HEK293 (cell line): ENCODE measurements around the gene D2HGDH.

ENCODE experiments used
- CTCF ChIA-PET: fragments of 350-600 bp; formaldehyde crosslinking; extraction: SDS; loops from one replicate; lab custom pipeline; 2021; ENCODE audit warnings: antibody characterized with exemption; lab: Yijun Ruan, JAX
- POLR2A ChIA-PET: fragments of 300-600 bp; formaldehyde crosslinking; extraction: SDS; loops from one replicate; lab custom pipeline; 2020; ENCODE audit warnings: antibody characterized with exemption, inconsistent platforms; lab: Yijun Ruan, JAX
- H3K27ac ChIP-seq: fragments of 200-500 bp; sonication (Bioruptor generic); 2 replicates; pipeline ENCODE4 v1.5.1; 2014; ENCODE audit warnings: low read depth, low read length, control low read depth, inconsistent platforms; ENCODE audit errors: extremely low read depth
- H3K36me3 ChIP-seq, 2 experiments: fragments of 200-500 bp in 1 of 2; sonication (Bioruptor generic) in 1 of 2; 1 replicate in 1 of 2; 2 replicates in 1 of 2; pipeline ENCODE4 v1.5.1; 2014 to 2017; ENCODE audit warnings: inconsistent platforms in 2 of 2, low read length in 2 of 2; ENCODE audit not compliant: control insufficient read depth in 2 of 2, insufficient read depth in 1 of 2
- H3K4me1 ChIP-seq: fragments of 200-500 bp; sonication (Bioruptor generic); 2 replicates; pipeline ENCODE4 v1.5.1; 2014; ENCODE audit warnings: mild to moderate bottlenecking, low read length, inconsistent platforms; ENCODE audit not compliant: control insufficient read depth, insufficient read depth
- H3K4me3 ChIP-seq: 2 replicates; pipeline ENCODE4 v1.5.1; 2011; ENCODE audit warnings: low read depth, mild to moderate bottlenecking, control low read depth, low read length, moderate library complexity
- H3K9me3 ChIP-seq: fragments of 200-500 bp; sonication (Bioruptor generic); 2 replicates; pipeline ENCODE4 v1.5.1; 2014; ENCODE audit warnings: low read depth, low read length, inconsistent platforms; ENCODE audit not compliant: control insufficient read depth, insufficient read depth
- GLIS2 ChIP-seq: fragments of 450-650 bp; formaldehyde crosslinking; IDR thresholded peaks from 2 replicates; pipeline ENCODE4 v1.5.1; 2016; ENCODE audit warnings: missing biosample characterization, missing genetic modification characterization
- HOXA7 ChIP-seq: sonication (generic); formaldehyde crosslinking; IDR thresholded peaks from 2 replicates; pipeline ENCODE4 v1.8.1; 2022; ENCODE audit warnings: missing genetic modification reagents, borderline replicate concordance
- IKZF3 ChIP-seq: fragments of 450-650 bp; IDR thresholded peaks from 2 replicates; pipeline ENCODE4 v1.5.0; 2018; ENCODE audit warnings: missing biosample characterization, mild to moderate bottlenecking, missing genetic modification characterization, moderate library complexity
- RBAK ChIP-seq: fragments of 450-650 bp; formaldehyde crosslinking; IDR thresholded peaks from 2 replicates; pipeline ENCODE4 v1.5.1; 2016; ENCODE audit warnings: missing biosample characterization, missing genetic modification characterization
- TCF7L2 ChIP-seq: IDR thresholded peaks from 2 replicates; pipeline ENCODE4 v1.6.1; 2011; ENCODE audit warnings: low read depth, mild to moderate bottlenecking, inconsistent platforms, low read length, moderate library complexity, borderline replicate concordance
- ZNF157 ChIP-seq: fragments of 450-650 bp; formaldehyde crosslinking; IDR thresholded peaks from 2 replicates; pipeline ENCODE4 v1.5.1; 2016; ENCODE audit warnings: missing biosample characterization, missing genetic modification characterization
- ZNF24 ChIP-seq: fragments of 450-650 bp; formaldehyde crosslinking; IDR thresholded peaks from 2 replicates; pipeline ENCODE4 v1.5.1; 2016; ENCODE audit warnings: missing biosample characterization, missing genetic modification characterization
- ZNF341 ChIP-seq: fragments of 450-650 bp; formaldehyde crosslinking; IDR thresholded peaks from 2 replicates; pipeline ENCODE4; 2016; ENCODE audit warnings: low read depth, missing biosample characterization, missing genetic modification characterization
- ZNF529 ChIP-seq: fragments of 450-650 bp; formaldehyde crosslinking; IDR thresholded peaks from 2 replicates; pipeline ENCODE4 v1.5.1; 2017; ENCODE audit warnings: missing genetic modification characterization, missing biosample characterization; ENCODE audit not compliant: insufficient replicate concordance
- ZNF664 ChIP-seq: fragments of 450-650 bp; formaldehyde crosslinking; IDR thresholded peaks from 2 replicates; pipeline ENCODE4 v1.5.1; 2016; ENCODE audit warnings: missing biosample characterization, missing genetic modification characterization
- ZNF677 ChIP-seq: fragments of 450-650 bp; IDR thresholded peaks from 2 replicates; pipeline ENCODE4 v1.5.0; 2018; ENCODE audit warnings: missing biosample characterization, mild to moderate bottlenecking, missing genetic modification characterization, moderate library complexity
- TF ChIP-seq, protein P1 (sequence below): fragments of 450-650 bp; IDR thresholded peaks from 2 replicates; pipeline ENCODE4 v1.5.1; 2018; ENCODE audit warnings: missing biosample characterization, missing genetic modification characterization
- TF ChIP-seq, protein P2 (sequence below): fragments of 450-650 bp; formaldehyde crosslinking; IDR thresholded peaks from 2 replicates; pipeline ENCODE4 v1.5.1; 2016; ENCODE audit warnings: missing biosample characterization, missing genetic modification characterization

The D2HGDH gene

DNA sequence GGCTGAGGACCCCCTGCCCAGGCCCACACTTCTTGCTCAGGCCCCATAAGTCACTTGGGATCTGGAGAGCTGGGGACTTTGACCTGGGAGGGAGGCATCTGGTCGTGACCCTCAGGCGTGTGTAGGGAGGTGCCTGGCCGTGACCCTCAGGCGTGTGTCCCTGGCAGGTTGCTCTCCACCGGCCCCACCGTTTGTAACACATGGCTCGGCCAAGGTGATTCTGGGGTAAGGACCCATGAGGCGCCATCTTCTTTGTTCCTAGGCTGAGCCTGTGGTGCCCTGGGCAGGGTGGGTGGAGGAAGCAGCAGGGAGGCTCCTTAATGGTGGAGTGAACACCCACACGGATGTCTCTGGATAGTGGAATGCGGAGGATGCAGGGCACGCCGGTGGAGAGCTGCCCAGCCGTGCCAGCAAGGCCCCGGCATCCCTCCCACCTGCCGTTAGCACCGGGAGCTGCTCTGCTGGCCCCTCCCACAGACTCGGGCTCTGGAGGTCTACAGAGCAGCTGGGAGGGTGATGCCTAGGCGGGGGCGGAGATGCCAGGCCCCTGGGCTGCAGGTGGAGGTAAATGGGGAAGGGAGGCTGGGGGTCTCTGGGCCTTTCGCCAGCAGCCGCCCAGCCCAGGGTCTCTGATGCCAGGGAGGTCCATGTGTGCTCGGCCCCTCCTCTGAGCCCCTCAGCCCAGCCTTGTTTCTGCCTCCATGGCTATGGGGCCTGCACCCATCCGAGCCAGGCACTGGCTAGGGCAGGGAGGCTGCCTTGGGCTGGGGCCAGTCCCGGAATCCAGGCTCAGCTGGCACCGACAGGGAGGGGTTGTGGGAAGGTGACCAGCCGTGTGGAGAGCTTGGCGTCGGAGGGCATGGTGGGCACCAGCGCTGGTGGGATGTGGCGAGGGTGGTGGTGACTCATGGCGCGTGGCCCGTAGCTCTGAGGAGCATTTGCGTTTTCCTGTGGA is 41.1 kb downstream of the D2HGDH start (continued):
- TF ChIP-seq, protein P1, sequence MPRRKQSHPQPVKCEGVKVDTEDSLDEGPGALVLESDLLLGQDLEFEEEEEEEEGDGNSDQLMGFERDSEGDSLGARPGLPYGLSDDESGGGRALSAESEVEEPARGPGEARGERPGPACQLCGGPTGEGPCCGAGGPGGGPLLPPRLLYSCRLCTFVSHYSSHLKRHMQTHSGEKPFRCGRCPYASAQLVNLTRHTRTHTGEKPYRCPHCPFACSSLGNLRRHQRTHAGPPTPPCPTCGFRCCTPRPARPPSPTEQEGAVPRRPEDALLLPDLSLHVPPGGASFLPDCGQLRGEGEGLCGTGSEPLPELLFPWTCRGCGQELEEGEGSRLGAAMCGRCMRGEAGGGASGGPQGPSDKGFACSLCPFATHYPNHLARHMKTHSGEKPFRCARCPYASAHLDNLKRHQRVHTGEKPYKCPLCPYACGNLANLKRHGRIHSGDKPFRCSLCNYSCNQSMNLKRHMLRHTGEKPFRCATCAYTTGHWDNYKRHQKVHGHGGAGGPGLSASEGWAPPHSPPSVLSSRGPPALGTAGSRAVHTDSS = no peak
- TF ChIP-seq, protein P2, sequence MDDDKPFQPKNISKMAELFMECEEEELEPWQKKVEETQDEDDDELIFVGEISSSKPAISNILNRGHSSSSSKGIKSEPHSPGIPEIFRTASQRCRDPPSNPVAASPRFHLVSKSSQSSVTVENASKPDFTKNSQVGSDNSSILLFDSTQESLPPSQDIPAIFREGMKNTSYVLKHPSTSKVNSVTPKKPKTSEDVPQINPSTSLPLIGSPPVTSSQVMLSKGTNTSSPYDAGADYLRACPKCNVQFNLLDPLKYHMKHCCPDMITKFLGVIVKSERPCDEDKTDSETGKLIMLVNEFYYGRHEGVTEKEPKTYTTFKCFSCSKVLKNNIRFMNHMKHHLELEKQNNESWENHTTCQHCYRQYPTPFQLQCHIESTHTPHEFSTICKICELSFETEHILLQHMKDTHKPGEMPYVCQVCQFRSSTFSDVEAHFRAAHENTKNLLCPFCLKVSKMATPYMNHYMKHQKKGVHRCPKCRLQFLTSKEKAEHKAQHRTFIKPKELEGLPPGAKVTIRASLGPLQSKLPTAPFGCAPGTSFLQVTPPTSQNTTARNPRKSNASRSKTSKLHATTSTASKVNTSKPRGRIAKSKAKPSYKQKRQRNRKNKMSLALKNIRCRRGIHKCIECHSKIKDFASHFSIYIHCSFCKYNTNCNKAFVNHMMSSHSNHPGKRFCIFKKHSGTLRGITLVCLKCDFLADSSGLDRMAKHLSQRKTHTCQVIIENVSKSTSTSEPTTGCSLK (tag by site-specific recombination) = no peak
- TF ChIP-seq ZNF677 (tag by site-specific recombination) = no peak
- TF ChIP-seq ZNF341 (tag by site-specific recombination) = no peak
- no peak for TF ChIP-seq RBAK (tag by site-specific recombination)
- 0 out of 2 replicates have a peak, but pooled peaks have one; percentile 13 for TF ChIP-seq GLIS2
- no peak for TF ChIP-seq IKZF3

DNA sequence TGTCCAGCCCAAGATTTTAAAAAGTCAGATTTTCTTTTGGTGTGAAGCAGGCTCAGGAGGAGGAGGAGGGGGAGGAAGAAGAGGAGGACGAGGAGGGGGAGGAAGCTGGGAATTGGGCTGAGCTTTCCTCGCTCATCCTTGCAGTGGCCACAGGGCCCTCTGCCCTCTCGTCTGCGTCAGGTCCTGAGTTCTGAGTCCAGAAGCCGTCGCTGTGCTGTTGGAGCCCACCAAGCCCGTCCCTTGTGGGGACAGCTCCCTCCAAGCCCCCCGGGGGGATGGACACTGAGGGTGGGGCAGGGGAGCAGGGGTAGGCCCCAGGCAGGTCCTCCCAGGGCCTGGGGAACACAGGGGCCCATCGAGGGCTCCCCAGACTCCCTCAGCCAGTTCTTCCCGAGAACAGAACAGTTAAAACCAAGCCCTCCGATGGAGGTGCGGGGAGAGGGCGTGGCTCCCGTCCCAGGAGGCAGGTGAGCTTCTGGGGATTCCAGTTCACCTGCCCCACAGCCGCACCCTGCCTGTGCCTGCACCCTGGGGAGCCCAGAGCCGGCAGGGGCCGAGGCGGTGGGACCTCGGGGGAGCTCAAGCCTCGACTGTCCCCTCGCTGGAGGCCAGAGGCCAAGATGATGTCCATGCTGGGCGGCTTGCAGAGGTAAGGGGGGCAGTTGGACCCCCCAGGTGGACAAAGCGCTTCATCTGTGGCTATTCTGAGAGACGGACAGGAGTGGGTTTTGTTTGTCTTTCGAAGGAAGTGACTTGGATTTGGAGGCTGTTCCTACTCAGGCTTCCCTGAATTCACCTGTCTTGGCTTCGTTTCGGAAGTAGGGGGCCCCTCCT is 42.1 kb downstream of the D2HGDH start, which contains the start of gene GAL3ST2:
GAL3ST2 (plus strand) TSS at position 487 of the 834 bp plus-strand sequence; CDS start at position 621, 134 bp downstream.
- Histone ChIP-seq H3K9me3 (no peaks in the 10 kb centered on the region), H3K27ac (no peak within 1 kb of the TSS), H3K36me3 (no peaks in the 10 kb centered on the region), H3K4me1 (no peaks in the 10 kb centered on the region), H3K4me3 (no peak within 1 kb of the TSS)
- TF ChIP-seq ZNF664 (no peak), TCF7L2 (no peak)
- TF ChIP-seq, protein P1 = peak; percentile 52
- CTCF ChIA-PET = interaction anchor here (0.6 kb wide), 1 partner anchor 1459 kb away, joined by 4 read pairs; no protein-coding TSS in a partner anchor
- POLR2A ChIA-PET = no interaction called here

DNA sequence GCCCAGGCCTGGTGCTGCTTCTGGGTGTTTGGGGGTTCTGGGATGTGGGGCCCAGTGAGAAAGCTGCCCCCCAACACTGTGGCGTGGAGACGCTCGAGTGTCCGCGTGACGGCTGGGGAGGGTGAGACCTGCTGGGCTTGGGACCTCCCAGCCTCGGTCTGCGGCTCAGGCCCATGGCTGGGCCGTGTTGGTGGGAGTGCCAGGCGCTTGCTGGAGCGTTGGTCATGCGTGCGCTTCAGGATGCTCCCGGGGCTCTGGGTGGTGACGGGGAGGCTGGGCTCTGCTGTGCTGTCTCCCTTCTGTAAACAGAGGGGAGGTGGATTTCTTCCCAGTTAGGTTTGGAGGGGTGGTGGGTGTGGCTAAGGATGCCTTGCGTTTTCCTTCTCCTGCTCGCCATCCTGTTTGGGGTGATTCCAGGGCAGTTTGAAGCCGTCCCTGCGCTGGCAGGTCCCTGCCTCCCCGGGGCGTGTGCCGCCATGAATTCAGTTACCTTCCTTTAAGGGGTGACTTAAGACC is 42.8 kb downstream of the D2HGDH start:
- Histone ChIP-seq H3K4me3 (no peak overlapping the region), H3K4me1 (no peaks in the 10 kb centered on the region), H3K9me3 (no peaks in the 10 kb centered on the region), H3K27ac (no peak overlapping the region), H3K36me3 (no peaks in the 10 kb centered on the region)
- TF ChIP-seq HOXA7 (CRISPR knock-in tag) (no peak), ZNF157 (no peak), ZNF24 (tag by site-specific recombination) (no peak), IKZF3 (no peak), ZNF529 (no peak)
- ChIA-PET POLR2A (no interaction called here), CTCF (interaction anchor here (0.6 kb wide), 1 partner anchor 1460 kb away, joined by 4 read pairs; no protein-coding TSS in a partner anchor)
